Mesodermal cell (in vitro differentiated cells): ENCODE data around the gene CARNS1.

Experiments
- H3K27ac ChIP-seq: 2 replicates; pipeline ENCODE4 v1.7.0; 2013; ENCODE audit warnings: mild to moderate bottlenecking, low read depth, low read length, moderate library complexity; ENCODE audit not compliant: severe bottlenecking
- H3K36me3 ChIP-seq: 2 replicates; pipeline ENCODE4 v1.7.1; 2013; ENCODE audit warnings: mild to moderate bottlenecking, low read length, moderate library complexity; ENCODE audit not compliant: control insufficient read depth, insufficient read depth
- H3K4me1 ChIP-seq: one replicate; pipeline ENCODE4 v1.7.1; 2013; ENCODE audit warnings: mild to moderate bottlenecking, low read length; ENCODE audit not compliant: insufficient read depth, control insufficient read depth, poor library complexity, severe bottlenecking
- H3K4me3 ChIP-seq: 2 replicates; pipeline ENCODE4 v1.7.0; 2013; ENCODE audit warnings: low read length, control low read depth, mild to moderate bottlenecking; ENCODE audit not compliant: insufficient read depth, poor library complexity, severe bottlenecking; ENCODE audit errors: extremely low read depth
- H3K9me3 ChIP-seq: 2 replicates; pipeline ENCODE4 v1.7.1; 2013; ENCODE audit warnings: mild to moderate bottlenecking, low read length, moderate library complexity; ENCODE audit not compliant: control insufficient read depth
- WGBS, 2 experiments: methylation state at CpG; one replicate each; pipeline ENCODE4 v1.1.5; 2013; ENCODE audit warnings: missing lambda C conversion rate in 2 of 2; ENCODE audit not compliant: insufficient coverage in 2 of 2; 5-methylcytosine and 5-hydroxymethylcytosine counted together

CARNS1 gene

DNA sequence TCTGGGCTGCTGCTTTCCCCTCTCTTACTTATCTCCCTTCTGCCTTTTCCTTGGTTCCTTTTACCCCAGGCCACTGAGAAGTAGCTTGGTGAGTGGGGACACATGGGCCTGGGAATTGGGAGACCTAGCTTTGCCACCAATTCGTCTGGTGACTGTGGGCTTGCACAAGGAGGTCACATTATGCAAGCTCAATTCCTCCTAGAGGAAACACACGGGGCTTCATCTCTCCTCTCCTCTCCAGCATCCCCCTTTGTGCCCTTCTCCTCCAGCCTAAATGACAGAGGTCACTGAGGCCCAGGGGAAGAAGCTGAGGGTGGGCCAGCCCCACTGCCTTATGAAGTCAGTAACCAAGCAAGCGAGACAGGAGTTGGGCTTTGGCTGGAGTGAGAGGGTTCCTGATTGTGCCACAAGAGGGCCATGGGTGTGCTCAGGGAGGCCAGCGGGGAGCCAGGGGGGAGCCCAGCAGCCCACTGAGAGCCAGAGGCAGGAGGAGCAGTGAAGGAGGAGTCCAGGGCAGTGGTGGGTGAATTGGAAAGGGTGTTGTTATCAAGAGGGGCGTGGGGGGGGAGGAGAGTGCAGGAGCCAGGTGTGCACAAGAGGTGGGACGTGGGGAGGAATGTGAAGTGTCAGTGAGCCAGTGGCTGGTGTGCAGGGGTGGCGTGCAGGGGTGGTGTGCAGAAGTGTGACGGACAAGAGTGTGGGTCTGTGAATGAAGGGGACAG lies 44.1 kb upstream of the CARNS1 start:
- Histone ChIP-seq H3K36me3 (no peaks in the 10 kb centered on the region), H3K4me1 (peaks cover 47% of the 10 kb centered on the region), H3K27ac (no peak overlapping the region), H3K4me3 (peak overlapping the region; percentile 79), H3K9me3 (no peaks in the 10 kb centered on the region)
- WGBS, 2 experiments: 56 to 77% methylated on average over 6 to 8 of the region's 8 CpGs

- WGBS, 2 experiments: 15 to 50% methylated on average over 3 to 5 of the region's 16 CpGs
- no peak overlapping the region for H3K27ac ChIP-seq
- no peaks in the 10 kb centered on the region for H3K36me3 ChIP-seq
- H3K9me3 ChIP-seq: no peaks in the 10 kb centered on the region
- H3K4me1 ChIP-seq: peaks cover 47% of the 10 kb centered on the region
- H3K4me3 ChIP-seq: peak overlapping the region; percentile 79
Observed at GRCh38 chr11:67371911-67372320, 43.6 kb upstream of the CARNS1 start.

DNA sequence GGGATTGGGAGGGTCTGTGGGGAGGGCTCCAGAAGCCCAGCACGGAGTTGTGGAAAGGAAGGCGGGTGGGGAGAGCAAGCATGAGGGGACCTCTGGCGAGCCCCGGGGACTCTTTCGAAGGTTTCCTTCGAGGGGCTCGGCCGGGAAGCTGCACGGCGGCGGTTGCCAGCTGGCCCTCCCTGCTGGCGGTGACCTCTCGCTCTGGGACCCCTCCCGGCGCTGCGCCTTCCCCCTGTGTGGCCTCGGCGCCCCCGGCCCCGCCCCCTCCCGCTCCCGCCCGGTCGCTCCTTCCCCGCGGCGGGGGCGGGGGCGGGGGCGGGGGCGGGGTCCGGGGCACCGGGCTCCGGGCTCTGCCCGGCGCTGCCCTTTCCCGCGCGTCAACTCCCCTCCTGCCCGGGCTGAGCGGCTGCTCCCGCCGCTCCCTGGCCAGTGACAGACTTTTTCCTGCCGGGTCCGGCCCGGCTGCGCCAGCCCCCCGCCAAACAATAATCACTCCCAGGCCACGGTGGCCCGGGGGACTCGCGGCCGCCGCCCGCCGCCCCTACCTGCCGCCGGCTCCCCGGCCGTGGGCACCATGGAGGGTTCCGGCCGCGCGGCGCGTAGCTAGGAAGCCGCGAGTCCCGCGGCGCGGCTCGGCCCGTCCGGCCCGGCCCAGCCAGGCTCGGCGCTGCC lies 43.0 kb upstream of the CARNS1 start:
- 0% methylated on average over 27 to 58 of the region's 78 CpGs for WGBS, 2 experiments
- Histone ChIP-seq H3K27ac (peak overlapping the region; percentile 77), H3K36me3 (no peaks in the 10 kb centered on the region), H3K4me3 (peak overlapping the region; percentile 79), H3K9me3 (no peaks in the 10 kb centered on the region), H3K4me1 (peaks cover 47% of the 10 kb centered on the region)

- Histone ChIP-seq H3K4me3 (peak within 1 kb of the TSS; percentile 79), H3K4me1 (peaks cover 47% of the 10 kb centered on the region), H3K27ac (peak within 1 kb of the TSS; percentile 77), H3K36me3 (no peaks in the 10 kb centered on the region), H3K9me3 (no peaks in the 10 kb centered on the region)
- WGBS, 2 experiments: 0% methylated on average over 40 to 52 of the region's 76 CpGs
Observed at GRCh38 chr11:67372993-67373647, 42.4 kb upstream of the CARNS1 start, which contains the start of gene CLCF1. TSS of gene CLCF1 (minus strand) at chr11:67373598. CDS start at chr11:67373539, 59 bp downstream.

- no peaks in the 10 kb centered on the region for H3K9me3 ChIP-seq
- H3K4me3 ChIP-seq: peak overlapping the region; percentile 79
- H3K4me1 ChIP-seq: peaks cover 51% of the 10 kb centered on the region
- WGBS, 2 experiments: 4% methylated on average over 29 to 33 of the region's 40 CpGs
- no peaks in the 10 kb centered on the region for H3K36me3 ChIP-seq
- peak overlapping the region; percentile 77 for H3K27ac ChIP-seq
Observed at GRCh38 chr11:67373648-67374570, 41.6 kb upstream of the CARNS1 start.

DNA sequence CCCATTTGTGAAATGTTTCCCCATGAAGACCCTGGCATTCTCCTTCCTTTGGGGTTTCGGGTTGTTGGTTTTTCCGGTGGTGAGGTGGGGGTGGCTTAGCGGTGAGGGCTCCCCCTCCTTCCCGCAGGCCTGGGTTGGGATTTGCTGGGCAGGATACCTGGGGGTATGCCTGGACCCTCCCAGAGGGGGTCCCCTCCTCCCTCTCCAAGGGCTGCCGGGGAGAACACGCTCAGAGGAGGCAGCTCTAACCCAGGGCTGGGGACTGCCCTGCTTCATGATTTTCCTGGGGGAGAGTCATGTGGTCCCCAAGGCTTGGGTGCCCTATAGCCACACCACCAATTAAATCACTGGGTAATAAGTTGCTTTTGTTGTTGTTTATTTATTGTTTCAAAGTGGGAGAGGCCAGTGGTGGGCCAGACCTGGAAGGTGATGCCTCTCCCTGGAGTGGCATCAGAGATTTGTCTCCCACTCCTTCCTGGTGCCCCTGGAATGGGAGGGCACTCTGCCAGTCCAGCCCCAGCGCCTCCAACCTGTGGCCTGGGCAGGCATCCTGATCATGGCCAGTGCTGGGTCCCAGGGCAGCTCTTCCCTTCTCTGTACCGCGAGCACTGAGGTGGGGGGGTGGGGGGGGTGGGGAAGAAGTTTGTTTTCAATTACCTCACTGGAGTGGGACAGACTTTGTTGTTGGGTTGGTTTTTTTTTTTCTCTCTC lies 40.8 kb upstream of the CARNS1 start:
- Histone ChIP-seq H3K4me3 (no peak overlapping the region), H3K27ac (peak overlapping the region; percentile 77)

GRCh38 chr11:67375320-67376055 lies 40.0 kb upstream of the CARNS1 start:
- WGBS, 2 experiments: 2 to 7% methylated on average over 9 to 11 of the region's 15 CpGs
- H3K9me3 ChIP-seq: no peaks in the 10 kb centered on the region
- H3K36me3 ChIP-seq: no peaks in the 10 kb centered on the region
- H3K4me1 ChIP-seq: peaks cover 46% of the 10 kb centered on the region
- H3K4me3 ChIP-seq: no peak overlapping the region
- H3K27ac ChIP-seq: no peak overlapping the region

More for the DNA sequence above, 40.8 kb upstream of the CARNS1 start:
- Histone ChIP-seq H3K36me3 (no peaks in the 10 kb centered on the region), H3K4me1 (peaks cover 53% of the 10 kb centered on the region), H3K9me3 (no peaks in the 10 kb centered on the region)
- WGBS, 2 experiments: 20% methylated on average over 1 of the region's 9 CpGs; no CpG with 5 or more reads in 1 of the 2 experiments

DNA sequence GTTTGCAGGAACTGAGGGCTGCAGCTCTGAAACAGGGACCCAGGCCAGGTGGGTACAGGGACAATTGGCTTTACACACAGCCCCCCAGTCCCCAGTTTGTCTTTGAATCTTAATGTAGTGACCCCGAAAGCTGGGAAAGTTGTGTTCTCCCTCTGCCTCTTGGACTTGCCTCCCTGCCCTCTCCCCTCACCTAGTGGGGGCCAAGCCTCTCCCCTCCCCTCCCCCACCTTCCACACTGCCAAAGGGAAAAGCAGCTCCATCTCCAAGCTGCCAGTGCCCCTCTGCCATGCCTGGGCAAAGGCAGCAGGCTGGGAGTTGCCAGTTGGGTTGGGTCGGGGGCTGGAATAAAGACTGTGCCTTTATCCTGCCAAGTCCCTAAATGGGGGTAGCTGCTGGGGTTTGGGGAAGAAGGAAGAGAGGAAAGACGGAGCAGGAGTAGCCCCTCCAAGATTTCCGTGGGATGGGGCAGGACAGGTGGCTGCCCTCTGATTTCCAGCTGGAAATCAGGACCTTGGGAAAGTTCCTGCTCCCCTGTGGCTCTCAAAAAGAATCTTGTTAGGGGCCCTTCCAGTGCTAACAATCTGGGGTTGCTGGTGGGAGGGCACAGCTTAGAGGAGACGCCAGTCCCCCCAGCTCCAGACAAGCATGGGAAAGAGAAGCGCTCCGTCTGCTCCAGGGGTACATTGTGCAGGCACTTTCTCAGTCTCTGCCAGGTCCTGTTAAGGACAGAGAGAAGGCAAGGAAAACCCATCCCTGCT lies 39.2 kb upstream of the CARNS1 start:
- no peak overlapping the region for H3K27ac ChIP-seq
- no peak overlapping the region for H3K4me3 ChIP-seq
- WGBS, 2 experiments: 66% methylated on average over 5 to 7 of the region's 7 CpGs

More for the DNA sequence above, 39.2 kb upstream of the CARNS1 start:
- Histone ChIP-seq H3K9me3 (no peaks in the 10 kb centered on the region), H3K36me3 (no peaks in the 10 kb centered on the region), H3K4me1 (peaks cover 38% of the 10 kb centered on the region)
